Measurements from ENCODE around the gene SLC7A9.

- TF ChIP-seq POLR2AphosphoS5 (IDR thresholded peaks at IDR 0.05; ENCODE audit: low read depth, low read length) (no peak), ZBTB7A (CRISPR knock-in tag; IDR thresholded peaks at IDR 0.05) (no peak), SOX6 (IDR thresholded peaks at IDR 0.05) (no peak), SOX6 (CRISPR knock-in tag; IDR thresholded peaks at IDR 0.05) (no peak), USF2 (IDR thresholded peaks at IDR 0.05; ENCODE audit: low read depth, low read length) (no peak), USF2 (CRISPR knock-in tag; IDR thresholded peaks at IDR 0.05; ENCODE audit: borderline replicate concordance) (no peak), CTCF (CRISPR knock-in tag; IDR thresholded peaks at IDR 0.05) (no peak), LBX2 (CRISPR knock-in tag; IDR thresholded peaks at IDR 0.05; ENCODE audit: borderline replicate concordance) (no peak), EP300 (IDR thresholded peaks at IDR 0.05; ENCODE audit: low read depth in 2 of 2, low read length in 2 of 2) (no peak), EP300 (CRISPR knock-in tag; IDR thresholded peaks at IDR 0.05; ENCODE audit: borderline replicate concordance) (no peak), ZNF512 (CRISPR knock-in tag; IDR thresholded peaks at IDR 0.05) (no peak), ZSCAN30 (CRISPR knock-in tag; IDR thresholded peaks at IDR 0.05) (no peak), ZNF639 (CRISPR knock-in tag; conservative IDR thresholded peaks at IDR 0.05) (no peak), ETV6 (CRISPR knock-in tag; conservative IDR thresholded peaks at IDR 0.05) (no peak), EZH2 (conservative IDR thresholded peaks at IDR 0.05; ENCODE audit: low read depth, low read length) (no peak), SMYD3 (CRISPR knock-in tag; IDR thresholded peaks at IDR 0.05) (no peak)
These were observed 12.0 kb downstream of the SLC7A9 start for GRCh38 chr19:32857584-32857983.
